Stimulated activated CD8-positive, alpha-beta memory T cell treated with anti-CD3 and anti-CD28 coated beads, Interleukin-7, amount 100 ng/mL, for 1 hour (primary cell): Measurements from ENCODE around the gene BCL7A.
"Not testable (repeated sequence)": the region's sequence is repeated elsewhere in the genome, so short reads cannot be mapped to it uniquely, and the experiment has no call there.

Source experiments
- DNase-seq, 2 donors: peaks; one replicate each; pipeline ENCODE4 v3.0.0-alpha.2; 2020; ENCODE audit warnings: low read depth in 2 of 2

BCL7A gene

DNA sequence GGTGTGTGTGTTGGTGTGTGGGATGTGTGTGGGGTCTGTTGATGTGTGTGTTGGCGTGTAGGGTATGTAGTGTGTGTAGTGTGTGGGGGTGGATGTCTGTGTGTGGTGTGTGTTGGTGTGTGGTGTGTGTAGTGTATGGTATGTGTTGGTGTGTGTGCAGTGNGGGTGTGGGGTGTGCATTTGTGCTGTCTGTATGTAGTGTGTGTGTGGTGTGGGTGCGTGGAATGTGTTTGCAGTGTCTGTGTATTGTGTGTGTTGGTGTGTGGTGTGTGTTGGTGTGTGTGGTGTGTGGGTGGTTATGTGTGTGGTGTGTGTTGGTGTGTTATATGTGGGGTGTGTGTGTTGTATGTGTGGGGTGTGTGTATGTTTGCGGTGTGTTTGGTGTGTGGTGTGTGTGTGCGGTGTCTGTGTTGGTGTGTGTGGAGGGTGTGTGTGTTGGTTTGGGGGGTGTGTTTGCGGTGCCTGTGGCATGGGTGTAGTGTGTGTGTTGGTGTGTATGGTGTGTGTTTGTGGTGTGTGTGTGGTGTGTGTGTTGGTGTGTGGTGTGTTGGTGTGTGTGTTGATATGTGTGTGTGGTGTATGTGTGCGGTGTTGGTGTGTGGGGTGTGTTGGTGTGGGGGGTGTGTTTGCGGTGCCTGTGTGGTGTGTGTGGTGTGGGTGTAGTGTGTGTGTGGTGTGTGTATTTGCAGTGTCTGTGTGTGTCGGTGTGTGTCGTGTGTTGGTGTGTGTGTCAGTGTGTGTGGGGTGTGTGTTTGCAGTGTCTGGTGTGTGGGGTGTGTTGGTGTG is 71.6 kb downstream of the BCL7A start:
- no peak for DNase-seq

DNA sequence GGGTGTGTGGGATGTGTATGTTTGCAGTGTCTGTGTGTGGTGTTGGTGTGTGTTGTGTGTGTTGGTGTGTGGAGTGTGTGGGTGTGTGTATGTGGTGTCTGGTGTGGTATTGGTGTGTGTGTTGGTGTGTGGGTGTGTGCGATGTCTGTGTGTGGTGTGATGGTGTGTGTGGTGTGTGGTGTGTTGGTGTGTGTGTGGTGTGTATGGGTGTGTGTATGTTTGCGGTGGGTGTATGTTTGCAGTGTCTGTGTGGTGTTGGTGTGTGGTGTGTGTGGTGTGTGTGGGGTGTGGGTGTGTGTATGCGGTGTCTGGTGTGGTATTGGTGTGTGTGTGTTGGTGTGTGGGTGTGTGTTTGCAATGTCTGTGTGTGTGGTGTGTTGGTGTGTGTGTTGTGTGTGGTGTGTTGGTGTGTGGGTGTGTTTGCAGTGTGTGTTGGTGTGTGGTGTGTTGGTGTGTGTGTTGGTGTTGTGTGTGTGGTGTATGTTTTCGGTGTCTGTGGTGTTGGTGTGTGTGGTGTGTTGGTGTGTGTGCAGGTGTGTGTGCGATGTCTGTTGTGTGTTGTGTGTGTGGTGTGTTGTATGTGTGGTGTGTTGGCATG is 72.6 kb downstream of the BCL7A start:
- no peak for DNase-seq

DNA sequence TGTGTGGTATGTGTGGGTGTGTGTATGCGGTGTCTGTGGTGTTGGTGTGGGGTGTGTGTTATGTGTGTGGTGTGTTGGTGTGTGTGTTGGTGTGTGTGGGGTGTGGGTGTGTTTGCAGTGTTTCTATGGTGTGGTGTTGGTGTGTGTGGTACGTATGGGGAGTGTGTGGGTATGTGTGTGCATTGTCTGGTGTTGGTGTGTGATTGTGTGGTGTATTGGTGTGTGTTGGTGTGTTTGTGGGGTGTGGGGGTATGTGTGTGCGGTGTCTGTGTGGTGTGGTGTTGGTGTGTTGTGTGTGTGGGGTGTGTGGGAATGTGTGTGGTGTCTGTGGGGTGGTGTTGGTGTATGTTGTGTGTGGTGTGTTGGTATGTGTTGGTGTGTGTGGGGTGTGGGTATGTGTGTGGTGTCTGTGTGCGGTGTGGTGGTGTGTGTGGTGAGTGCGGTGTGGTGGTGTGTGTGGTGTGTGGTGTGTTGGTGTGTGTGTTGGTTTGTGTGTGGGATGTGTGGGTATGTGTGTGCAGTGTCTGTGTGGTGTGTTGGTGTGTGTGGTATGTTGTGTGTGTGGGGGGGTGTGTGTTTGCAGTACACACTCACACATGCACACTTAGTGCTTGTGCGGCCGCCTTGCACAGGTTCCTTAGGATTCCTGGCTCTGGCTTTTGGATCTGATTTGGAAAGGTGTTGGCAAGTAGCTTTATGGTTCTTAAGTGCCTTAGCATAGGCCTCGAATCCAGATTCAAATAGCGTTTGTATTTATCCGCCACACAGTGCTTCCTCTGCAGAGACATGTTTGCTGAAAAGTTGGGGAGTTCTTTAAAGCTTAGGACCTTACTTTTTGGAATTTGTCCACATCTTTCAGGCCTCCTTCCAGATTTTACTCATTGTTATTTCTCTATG is 73.3 kb downstream of the BCL7A start:
- no peak for DNase-seq

GRCh38 chr12:122096014-122096413 is 74.3 kb downstream of the BCL7A start:
- no peak for DNase-seq

- no peak for DNase-seq
Measured at GRCh38 chr12:122096591-122097149, 75.0 kb downstream of the BCL7A start.

DNA sequence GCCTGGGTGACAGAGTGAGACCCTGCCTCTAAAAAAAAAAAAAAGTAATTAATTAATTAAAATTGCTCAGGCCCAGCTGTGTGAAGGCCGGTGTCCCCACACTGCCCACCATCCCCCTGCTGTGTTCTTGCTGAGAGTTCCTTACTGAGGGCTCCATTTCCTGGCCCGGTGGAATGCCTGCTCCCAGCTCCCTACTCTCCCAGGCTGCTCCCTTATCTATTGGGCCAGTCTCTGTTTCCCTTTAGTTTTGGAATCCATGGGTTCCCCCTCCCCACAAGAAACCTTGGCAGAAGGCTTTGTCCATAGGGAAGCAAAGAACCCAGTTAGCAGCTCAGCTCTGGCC is 75.9 kb downstream of the BCL7A start:
- DNase-seq = no peak

DNA sequence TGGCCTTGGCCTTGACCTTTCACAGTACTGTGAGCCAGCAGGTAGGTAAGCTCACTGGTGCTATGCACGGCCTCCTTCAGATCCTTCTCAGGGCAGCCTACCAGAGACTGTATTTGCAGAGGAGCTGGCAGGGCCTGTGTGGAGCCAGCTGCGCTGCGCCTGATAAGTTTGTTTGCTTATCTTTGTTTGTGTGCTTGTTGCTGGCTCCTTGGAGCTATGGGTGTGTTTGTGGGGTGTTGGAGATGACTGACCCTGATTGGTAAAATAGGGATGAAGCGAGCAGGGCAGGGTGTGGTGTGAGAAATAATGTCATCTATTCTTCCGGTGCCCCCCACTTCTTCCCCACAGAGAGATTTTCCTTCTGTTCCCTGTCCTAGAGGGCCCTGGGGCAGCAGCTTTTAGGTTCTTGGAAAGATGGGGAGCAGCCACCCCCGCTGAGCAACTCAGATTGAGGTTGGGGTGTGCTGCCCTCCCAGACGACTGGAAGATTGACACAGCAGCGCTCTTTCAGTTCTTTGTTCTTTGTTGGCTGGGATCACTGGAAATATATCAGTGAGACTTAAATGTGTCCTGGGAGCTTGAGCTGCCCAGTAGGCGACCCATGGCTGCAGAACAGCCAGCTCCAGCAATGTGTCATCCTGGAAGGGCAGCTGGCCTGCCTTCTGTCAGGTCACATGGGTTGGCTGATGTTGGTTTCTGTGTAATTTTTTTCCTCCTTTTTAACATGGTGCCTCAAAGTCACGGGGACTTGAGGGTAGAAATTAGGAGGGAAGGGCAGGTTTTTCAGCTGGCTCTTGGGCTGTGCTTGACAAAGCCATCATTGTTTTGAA is 76.5 kb downstream of the BCL7A start:
- no peak for DNase-seq

- DNase-seq = no peak
Measured at GRCh38 chr12:122099280-122099749, 77.6 kb downstream of the BCL7A start.

DNA sequence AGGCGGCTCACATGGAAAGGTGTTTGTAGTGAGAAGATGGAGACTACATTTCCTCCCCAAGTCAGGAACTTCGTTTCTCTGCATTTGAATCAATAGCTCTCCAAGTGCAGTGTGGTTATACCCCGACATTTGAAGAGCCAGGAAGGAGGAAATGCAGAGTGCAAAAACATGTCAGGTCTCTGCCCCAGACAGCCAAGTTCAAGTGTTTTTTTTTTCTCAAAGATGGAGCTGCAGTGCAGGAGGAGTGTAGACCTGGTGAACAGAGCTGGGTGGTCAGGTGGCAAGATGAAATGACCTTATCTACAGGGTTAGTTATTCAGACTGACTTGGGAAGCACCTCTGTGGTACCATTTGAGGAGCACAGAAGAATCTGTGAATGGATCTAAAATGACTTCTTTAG is 78.2 kb downstream of the BCL7A start:
- DNase-seq = no peak

DNA sequence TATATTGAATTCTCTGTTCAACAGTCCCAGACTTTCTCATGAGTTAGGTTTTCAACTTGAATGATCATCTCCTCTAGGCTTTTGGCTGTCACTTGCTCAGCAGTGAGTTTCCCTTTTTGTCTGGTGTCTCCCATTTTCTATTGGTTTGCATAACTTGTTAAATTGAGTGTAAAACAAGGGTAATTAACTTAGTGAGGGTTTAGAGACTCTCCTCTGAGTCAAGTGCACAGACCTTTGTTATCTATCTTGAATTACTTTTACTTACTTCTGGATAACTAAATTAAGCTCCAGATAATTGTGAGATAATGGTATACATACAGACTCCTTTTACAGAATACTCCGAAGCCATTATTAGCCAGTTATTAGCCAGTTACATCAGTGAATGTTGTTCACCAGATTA is 78.9 kb downstream of the BCL7A start:
- no peak for DNase-seq

DNA sequence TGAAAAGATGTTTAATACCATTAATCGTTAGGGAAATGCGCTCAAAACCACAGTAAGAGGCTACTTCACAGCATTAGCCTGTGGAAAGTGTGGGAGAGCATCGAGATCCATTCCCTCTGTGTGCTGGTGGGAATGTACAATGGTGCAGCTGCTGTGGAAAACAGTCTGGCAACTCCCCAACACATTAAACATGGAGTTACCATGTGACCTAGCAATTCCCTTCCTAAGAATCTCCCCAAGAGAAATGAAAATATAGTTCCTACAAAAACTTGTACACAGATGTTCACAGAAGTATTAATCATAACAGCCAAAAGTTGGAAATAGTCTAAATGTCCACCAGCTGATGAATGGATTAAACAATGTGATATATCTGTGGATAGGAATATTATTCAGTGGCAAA is 80.6 kb downstream of the BCL7A start:
- DNase-seq = no peak

DNA sequence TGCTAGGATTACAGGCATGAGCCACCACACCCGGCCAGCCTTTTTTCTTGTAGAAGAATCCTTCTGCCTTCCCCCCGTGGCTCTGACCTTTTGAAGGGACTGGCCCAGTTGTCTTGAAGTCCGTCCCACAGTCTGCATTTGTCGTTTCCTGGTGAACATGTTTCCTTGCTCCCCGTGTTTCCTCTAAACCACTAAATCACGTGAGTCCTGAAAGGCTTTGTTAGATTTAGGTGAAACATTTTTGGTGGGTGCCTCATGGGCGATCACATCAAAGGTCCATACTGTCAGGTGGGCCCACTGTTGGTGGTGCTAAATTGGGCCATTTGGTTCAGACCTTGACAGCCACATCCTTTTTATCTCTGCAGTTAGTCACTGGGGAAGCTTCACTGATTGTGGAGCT is 83.2 kb downstream of the BCL7A start:
- no peak for DNase-seq

- not testable (repeated sequence) for DNase-seq
Measured at GRCh38 chr12:122105496-122105895, 83.8 kb downstream of the BCL7A start.

DNA sequence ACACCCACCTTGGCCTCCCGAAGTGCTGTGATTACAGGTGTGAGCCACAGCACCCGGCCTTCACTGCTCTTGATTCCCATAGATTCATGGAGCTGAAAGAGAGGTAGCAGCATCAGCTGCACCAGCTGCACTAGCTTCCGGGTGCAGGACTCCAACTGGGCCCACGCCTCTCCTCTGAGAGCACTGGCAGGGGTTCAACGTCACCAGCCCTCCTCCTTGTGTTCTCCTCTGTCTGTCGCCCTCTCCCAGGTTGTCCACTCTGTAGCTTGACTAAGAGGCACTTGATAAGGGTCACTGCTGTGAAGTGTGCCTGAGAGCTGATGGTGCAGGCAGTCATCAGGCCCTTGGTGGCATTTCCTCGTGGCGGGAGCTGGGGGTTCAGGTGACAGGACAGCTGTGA is 85.2 kb downstream of the BCL7A start:
- no peak for DNase-seq

GRCh38 chr12:122107261-122107660 is 85.6 kb downstream of the BCL7A start:
- DNase-seq = no peak

DNA sequence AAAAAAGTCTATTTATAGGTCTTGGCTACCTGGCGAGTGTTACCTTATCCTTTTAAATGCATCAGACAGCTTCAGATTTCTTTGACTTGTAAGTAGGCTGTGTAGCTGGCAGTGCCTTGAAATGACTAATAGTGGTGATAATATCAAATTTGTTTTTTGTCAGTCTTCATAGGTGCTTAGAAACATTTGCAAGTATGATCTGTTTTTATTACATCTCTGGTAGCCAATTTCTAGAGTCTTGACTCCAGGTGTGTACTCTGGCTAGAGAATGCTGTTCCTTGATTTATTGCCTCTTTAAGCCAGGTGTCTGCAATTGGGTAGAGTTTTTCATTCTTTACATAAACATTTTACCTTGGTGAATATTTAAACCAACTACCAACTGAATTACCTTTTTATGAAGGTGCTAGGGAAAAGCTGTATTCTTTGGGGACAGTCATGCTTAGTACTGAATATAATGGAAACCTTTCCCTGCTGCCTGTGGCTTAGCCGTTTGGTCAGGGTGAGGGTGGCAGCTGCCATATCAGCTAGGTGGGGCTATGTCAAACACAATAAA is 89.5 kb downstream of the BCL7A start:
- DNase-seq = no peak
